Endothelial cell of umbilical vein (primary cell): ENCODE results near the gene UVRAG. TPM values are rescaled to one million over a fixed set of nuclear protein-coding genes. Genes with fewer than 3 reads are reported as not detected.

Experiments used
- BruUV-seq: library from RNA; stranded (reverse); fragments of 400-500 nt; replicated peaks from 2 replicates; lab custom pipeline; 2021; lab: Mats Ljungman, UMichigan
- CTCF ChIA-PET: fragments of 300-600, 350-600 bp; sonication (Branson Sonifier 250); formaldehyde crosslinking; loops from one replicate; lab custom pipeline; 2021; ENCODE audit warnings: antibody characterized with exemption, inconsistent platforms; lab: Charles Lee
- POLR2A ChIA-PET: fragments of 300-600, 350-600 bp; sonication (Branson Sonifier 250); formaldehyde crosslinking; loops from one replicate; lab custom pipeline; 2021; ENCODE audit warnings: antibody characterized with exemption, inconsistent platforms; lab: Charles Lee
- DNase-seq: peaks from one replicate; pipeline ENCODE4 v3.0.0-alpha.2; 2011; ENCODE audit warnings: low read depth, low spot score
- FAIRE-seq: peaks from 2 replicates; lab custom pipeline; 2011; peaks lifted over from hg19 to GRCh38; lab: Jason Lieb, UNC
- H2AFZ ChIP-seq: 2 replicates; pipeline ENCODE4 v1.6.0; 2012; ENCODE audit warnings: low read depth, low read length, control low read depth, inconsistent platforms
- H3K27ac ChIP-seq: 2 replicates; pipeline ENCODE4 v1.5.1; 2011; ENCODE audit warnings: low read depth, mild to moderate bottlenecking, control low read depth, low read length, moderate library complexity; ENCODE audit not compliant: insufficient read depth
- H3K27me3 ChIP-seq, 2 experiments: 2 replicates each; pipeline versions ENCODE4 v1.6.0 to v1.6.1; 2011; ENCODE audit warnings: low read length in 2 of 2, mixed read lengths in 1 of 2; ENCODE audit not compliant: control insufficient read depth in 2 of 2, insufficient read depth in 2 of 2
- H3K36me3 ChIP-seq, 2 experiments: 2 replicates in 1 of 2; 3 replicates in 1 of 2; pipeline ENCODE4 v1.5.1; 2011; ENCODE audit warnings: low read length in 2 of 2, mild to moderate bottlenecking in 1 of 2, moderate library complexity in 1 of 2; ENCODE audit not compliant: control insufficient read depth in 2 of 2, insufficient read depth in 2 of 2; ENCODE audit errors: extremely low read depth in 1 of 2
- H3K4me1 ChIP-seq: 3 replicates; pipeline ENCODE4 v1.5.1; 2011; ENCODE audit warnings: mild to moderate bottlenecking, low read length; ENCODE audit not compliant: control insufficient read depth, insufficient read depth; ENCODE audit errors: extremely low read depth
- H3K4me2 ChIP-seq: 2 replicates; pipeline ENCODE4 v1.6.1; 2011; ENCODE audit warnings: low read length, control low read depth, mixed read lengths; ENCODE audit not compliant: insufficient read depth
- H3K4me3 ChIP-seq, 3 experiments: fragments of 200-600 bp in 1 of 3; sonication (generic), shearing (Covaris generic) in 1 of 3; replicated peaks in 1 of 3; 2 replicates each; pipeline ENCODE4 v1.5.1; 2011 to 2016; ENCODE audit warnings: control low read depth in 3 of 3, low read length in 3 of 3, mild to moderate bottlenecking in 2 of 3, inconsistent platforms in 1 of 3, low read depth in 1 of 3, moderate library complexity in 1 of 3; ENCODE audit not compliant: insufficient read depth in 1 of 3
- H3K79me2 ChIP-seq: 2 replicates; pipeline ENCODE4 v1.6.0; 2012; ENCODE audit warnings: low read length, inconsistent platforms; ENCODE audit not compliant: control insufficient read depth, insufficient read depth
- H3K9ac ChIP-seq: replicated peaks from 2 replicates; pipeline ENCODE3; 2011; ENCODE audit warnings: low read length, control low read depth; ENCODE audit not compliant: insufficient read depth; ENCODE audit errors: extremely low read depth
- H3K9me1 ChIP-seq: replicated peaks from 3 replicates; pipeline ENCODE4 v1.6.0; 2011; ENCODE audit warnings: mild to moderate bottlenecking, low read length; ENCODE audit not compliant: control insufficient read depth, insufficient read depth; ENCODE audit errors: extremely low read depth
- H3K9me3 ChIP-seq: replicated peaks from 2 replicates; pipeline ENCODE4 v1.5.1; 2012; ENCODE audit warnings: low read length, inconsistent platforms; ENCODE audit not compliant: control insufficient read depth, insufficient read depth
- H4K20me1 ChIP-seq: replicated peaks from 2 replicates; pipeline ENCODE3; 2011; ENCODE audit warnings: mild to moderate bottlenecking, low read length; ENCODE audit not compliant: control insufficient read depth, insufficient read depth; ENCODE audit errors: extremely low read depth
- GATA2 ChIP-seq: IDR thresholded peaks from 2 replicates; pipeline ENCODE4 v1.7.0; 2011; ENCODE audit warnings: low read depth, mild to moderate bottlenecking, moderate library complexity, mixed read lengths, low read length; ENCODE audit not compliant: insufficient read length, insufficient read depth
- JUN ChIP-seq: IDR thresholded peaks from 2 replicates; pipeline ENCODE4 v1.6.1; 2011; ENCODE audit warnings: borderline replicate concordance, low read depth; ENCODE audit not compliant: insufficient read length, insufficient read depth
- POLR2A ChIP-seq: IDR thresholded peaks from 2 replicates; pipeline ENCODE4 v1.6.1; 2012; ENCODE audit warnings: low read depth, mild to moderate bottlenecking, control low read depth, low read length
- dilution Hi-C: fragments of 300-500 bp; cut with MboI; formaldehyde crosslinking; loops from one replicate; pipeline ENCODE4 v1.15.0; 2019; ENCODE audit warnings: low sequenced_read_pairs; ENCODE audit not compliant: extremely low pct_ligation_motif_present
- intact Hi-C: fragments of 100-400 bp; cut with micrococcal nuclease; formaldehyde crosslinking; loops from one replicate; pipeline ENCODE4 v1.10.0; 2022
- polyA plus RNA-seq, 4 experiments: library from polyadenylated mRNA; depleted of rRNA in 3 of 4; stranded (reverse) in 3 of 4; unstranded in 1 of 4; fragments of >200 nt; gene quantifications; 2 replicates each; pipeline versions ENCODE4 v1.2.1 to v1.2.3, GENCODE V29; 2011 to 2012; ENCODE audit warnings: missing spikeins in 1 of 4
- total RNA-seq: library from RNA; stranded (reverse); gene quantifications from 2 replicates; pipeline ENCODE4 v1.2.3, GENCODE V29; 2021

The UVRAG gene
- total and polyA plus RNA-seq, 2 donors (not counting 3 experiments of a cell fraction or from before 2014, with no cell fraction given) = 21.2 to 65.6 TPM

- no peak overlapping the region for H3K4me2 ChIP-seq
- peaks cover 25% of the 10 kb centered on the region for H3K4me1 ChIP-seq
- no TSS peak for BruUV-seq
- no peak overlapping the region for H3K9ac ChIP-seq
- H3K4me3 ChIP-seq = no peak overlapping the region
- H3K79me2 ChIP-seq = peaks cover 2% of the 10 kb centered on the region
- intact Hi-C loops = no loop called here
- ChIA-PET CTCF (no interaction called here), POLR2A (no interaction called here)
- H3K9me1 ChIP-seq = no peaks in the 10 kb centered on the region
- H3K36me3 ChIP-seq = peaks cover 0 to 3% of the 10 kb centered on the region in 2 experiments
- H3K27me3 ChIP-seq = no peaks in the 10 kb centered on the region
- FAIRE-seq = no peak
- no peak for DNase-seq
- dilution Hi-C loops = no loop called here
- no peaks in the 10 kb centered on the region for H3K9me3 ChIP-seq
- H3K27ac ChIP-seq = no peak overlapping the region
- no peaks in the 10 kb centered on the region for H4K20me1 ChIP-seq
- H2AFZ ChIP-seq = no peak overlapping the region
- TF ChIP-seq JUN = no peak
- TF ChIP-seq POLR2A = no peak
Observed at GRCh38 chr11:76123248-76123647, 308.2 kb downstream of the UVRAG start.

GRCh38 chr11:76124905-76125770, 310.1 kb downstream of the UVRAG start:
- POLR2A ChIA-PET = no interaction called here
- peaks cover 0 to 3% of the 10 kb centered on the region in 2 experiments for H3K36me3 ChIP-seq
- no TSS peak for BruUV-seq
- FAIRE-seq (no peak), DNase-seq (no peak)
- no peak overlapping the region for H2AFZ ChIP-seq
- H3K9ac ChIP-seq = no peak overlapping the region
- H4K20me1 ChIP-seq = no peaks in the 10 kb centered on the region
- no peak overlapping the region for H3K4me2 ChIP-seq
- dilution Hi-C loops (no loop called here), intact Hi-C loops (no loop called here)
- no peaks in the 10 kb centered on the region for H3K9me1 ChIP-seq
- no peaks in the 10 kb centered on the region for H3K27me3 ChIP-seq
- H3K4me3 ChIP-seq = no peak overlapping the region
- no peaks in the 10 kb centered on the region for H3K9me3 ChIP-seq
- H3K4me1 ChIP-seq = peaks cover 12% of the 10 kb centered on the region
- TF ChIP-seq GATA2 = no peak
- CTCF ChIA-PET = interaction anchor here (0.8 kb wide), 2 partner anchors 15 to 51 kb away, joined by 3 read pairs; no protein-coding TSS in a partner anchor
- no peak overlapping the region for H3K27ac ChIP-seq
- peaks cover 2% of the 10 kb centered on the region for H3K79me2 ChIP-seq
